ENCODE data around the gene SYNPO2L.
"Not testable (repeated sequence)": the region's sequence is repeated elsewhere in the genome, so short reads cannot be mapped to it uniquely, and the experiment has no call there.

Gene SYNPO2L, protein sequence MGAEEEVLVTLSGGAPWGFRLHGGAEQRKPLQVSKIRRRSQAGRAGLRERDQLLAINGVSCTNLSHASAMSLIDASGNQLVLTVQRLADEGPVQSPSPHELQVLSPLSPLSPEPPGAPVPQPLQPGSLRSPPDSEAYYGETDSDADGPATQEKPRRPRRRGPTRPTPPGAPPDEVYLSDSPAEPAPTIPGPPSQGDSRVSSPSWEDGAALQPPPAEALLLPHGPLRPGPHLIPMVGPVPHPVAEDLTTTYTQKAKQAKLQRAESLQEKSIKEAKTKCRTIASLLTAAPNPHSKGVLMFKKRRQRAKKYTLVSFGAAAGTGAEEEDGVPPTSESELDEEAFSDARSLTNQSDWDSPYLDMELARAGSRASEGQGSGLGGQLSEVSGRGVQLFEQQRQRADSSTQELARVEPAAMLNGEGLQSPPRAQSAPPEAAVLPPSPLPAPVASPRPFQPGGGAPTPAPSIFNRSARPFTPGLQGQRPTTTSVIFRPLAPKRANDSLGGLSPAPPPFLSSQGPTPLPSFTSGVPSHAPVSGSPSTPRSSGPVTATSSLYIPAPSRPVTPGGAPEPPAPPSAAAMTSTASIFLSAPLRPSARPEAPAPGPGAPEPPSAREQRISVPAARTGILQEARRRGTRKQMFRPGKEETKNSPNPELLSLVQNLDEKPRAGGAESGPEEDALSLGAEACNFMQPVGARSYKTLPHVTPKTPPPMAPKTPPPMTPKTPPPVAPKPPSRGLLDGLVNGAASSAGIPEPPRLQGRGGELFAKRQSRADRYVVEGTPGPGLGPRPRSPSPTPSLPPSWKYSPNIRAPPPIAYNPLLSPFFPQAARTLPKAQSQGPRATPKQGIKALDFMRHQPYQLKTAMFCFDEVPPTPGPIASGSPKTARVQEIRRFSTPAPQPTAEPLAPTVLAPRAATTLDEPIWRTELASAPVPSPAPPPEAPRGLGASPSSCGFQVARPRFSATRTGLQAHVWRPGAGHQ

DNA sequence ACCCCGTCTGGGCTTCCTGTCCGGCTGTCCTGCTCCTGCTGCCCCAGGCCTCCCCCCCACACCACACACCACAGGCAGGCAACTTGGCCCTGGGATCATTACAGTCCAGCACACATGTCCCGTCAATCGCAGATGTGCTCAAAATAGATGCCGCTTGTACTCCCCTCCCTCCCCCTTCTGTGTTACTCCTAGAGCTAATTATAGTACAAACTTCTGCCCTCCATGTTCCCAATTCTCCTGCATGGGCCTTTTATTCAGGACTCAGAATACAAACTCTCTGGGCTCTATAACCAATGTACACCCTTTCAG, at the start of gene SYNPO2L:
Gene SYNPO2L, minus strand, starts transcription at position 40 of the 309 bp plus-strand sequence. CDS start 107 bp downstream, outside the sequence.
- Mint-ChIP-seq H3K27me3 (no peaks in the 10 kb centered on the region), H3K4me3 (no peak within 1 kb of the TSS), H3K36me3 (ENCODE audit: low read depth) (no peaks in the 10 kb centered on the region), H3K9me3 (no peaks in the 10 kb centered on the region), H3K27ac (no peak within 1 kb of the TSS), H3K4me1 (ENCODE audit: low read depth) (peaks cover 5% of the 10 kb centered on the region)
- no peak for DNase-seq

DNA sequence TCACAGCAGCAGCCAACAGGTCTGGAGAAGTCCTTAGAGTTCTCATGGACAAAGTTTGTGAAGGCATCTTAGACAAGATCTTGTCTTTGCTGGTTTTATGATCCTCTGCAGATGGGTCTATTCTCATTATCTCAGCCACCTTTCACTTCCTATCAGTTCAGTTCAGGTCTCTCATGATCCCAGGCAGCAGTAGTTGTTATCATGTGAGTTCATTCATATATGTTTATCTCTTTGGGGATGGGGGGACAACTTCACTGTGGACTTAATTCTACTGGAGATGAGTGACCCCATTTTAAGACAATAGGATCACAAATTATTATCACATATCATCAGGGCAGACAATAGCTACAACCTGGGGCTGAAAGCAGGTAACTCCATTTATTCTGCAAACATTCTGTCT, 48.1 kb upstream of the SYNPO2L start:
- not testable (repeated sequence) for H3K27me3 Mint-ChIP-seq, H3K4me3 Mint-ChIP-seq, H3K27ac Mint-ChIP-seq, H3K9me3 Mint-ChIP-seq, DNase-seq
- peaks cover 51% of the 10 kb centered on the region for H3K36me3 Mint-ChIP-seq (ENCODE audit: low read depth)
- peaks cover 30% of the 10 kb centered on the region for H3K4me1 Mint-ChIP-seq (ENCODE audit: low read depth)

DNA sequence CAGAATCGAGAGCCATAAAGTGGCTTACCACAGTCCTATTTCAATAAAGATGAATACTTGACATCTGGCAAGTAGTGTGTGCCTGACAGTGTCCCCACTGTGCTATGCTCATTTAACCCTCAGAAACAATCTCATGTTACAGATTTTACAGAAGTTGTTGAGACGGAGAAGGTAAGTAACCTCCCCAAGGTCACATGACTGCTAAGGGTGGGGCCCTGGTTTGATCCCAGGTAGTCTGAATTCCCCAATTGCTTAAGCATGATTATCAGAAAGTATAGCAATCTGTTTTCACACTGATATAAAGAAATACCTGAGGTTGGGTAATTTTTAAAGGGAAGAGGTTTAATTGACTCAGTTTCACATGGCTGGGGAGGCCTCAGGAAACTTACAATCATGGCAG, 43.0 kb upstream of the SYNPO2L start:
- not testable (repeated sequence) for H3K4me3 Mint-ChIP-seq; H3K27me3 Mint-ChIP-seq; H3K4me1 Mint-ChIP-seq (ENCODE audit: low read depth); H3K27ac Mint-ChIP-seq; H3K9me3 Mint-ChIP-seq; DNase-seq
- H3K36me3 Mint-ChIP-seq (ENCODE audit: low read depth): peaks cover 44% of the 10 kb centered on the region

DNA sequence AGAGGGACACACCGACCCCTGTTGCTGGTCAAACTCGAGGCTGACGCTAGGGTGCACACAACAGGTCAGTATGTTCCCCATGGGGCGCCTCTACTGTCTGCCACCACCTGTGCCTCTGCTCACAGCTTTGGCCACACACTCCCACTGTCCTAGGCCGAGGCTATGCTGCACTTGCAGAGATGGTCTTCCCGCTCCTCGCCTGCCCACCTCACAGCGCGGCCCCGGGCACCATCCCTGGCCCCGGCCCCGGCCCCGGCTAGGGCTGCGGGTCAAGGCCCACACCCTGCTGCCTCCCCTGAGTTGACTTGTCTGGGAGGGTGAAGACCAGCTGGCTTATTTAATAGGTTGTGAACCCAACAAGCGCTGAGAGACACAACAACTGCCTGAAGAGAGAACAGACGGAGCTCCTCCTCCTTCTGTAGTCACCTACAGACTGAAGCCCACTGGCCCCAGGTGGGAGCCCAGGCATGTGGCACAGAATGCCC, 41.9 kb upstream of the SYNPO2L start, which contains the start of gene AGAP5:
Gene AGAP5, minus strand, starts transcription at position 435 of the 485 bp plus-strand sequence. Its CDS starts 354 bp downstream, at position 81.
- not testable (repeated sequence) for H3K4me3 Mint-ChIP-seq; H3K27ac Mint-ChIP-seq; H3K4me1 Mint-ChIP-seq (ENCODE audit: low read depth); H3K27me3 Mint-ChIP-seq; DNase-seq; H3K9me3 Mint-ChIP-seq
- peaks cover 43% of the 10 kb centered on the region for H3K36me3 Mint-ChIP-seq (ENCODE audit: low read depth)

DNA sequence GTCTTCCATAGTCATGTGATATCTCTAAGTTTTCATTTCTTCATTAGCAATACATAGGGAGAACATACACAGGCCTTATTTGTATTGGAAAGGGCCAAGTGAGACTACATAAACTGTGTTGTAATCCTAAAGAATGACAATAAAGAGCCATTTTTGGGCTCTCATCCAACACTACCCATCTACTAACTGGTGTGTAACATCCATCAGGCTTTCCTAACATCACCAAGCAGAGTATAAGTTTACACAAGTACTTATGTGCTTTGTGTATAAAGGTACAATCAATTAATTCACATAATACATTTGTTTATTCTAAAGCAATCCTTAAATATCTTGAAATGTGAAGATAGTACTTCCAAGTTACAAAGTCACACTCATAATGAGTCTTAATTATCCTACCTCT, 39.5 kb upstream of the SYNPO2L start:
- not testable (repeated sequence) for H3K4me3 Mint-ChIP-seq; H3K9me3 Mint-ChIP-seq; H3K4me1 Mint-ChIP-seq (ENCODE audit: low read depth); H3K27me3 Mint-ChIP-seq; H3K27ac Mint-ChIP-seq; DNase-seq
- H3K36me3 Mint-ChIP-seq (ENCODE audit: low read depth): peaks cover 35% of the 10 kb centered on the region

DNA sequence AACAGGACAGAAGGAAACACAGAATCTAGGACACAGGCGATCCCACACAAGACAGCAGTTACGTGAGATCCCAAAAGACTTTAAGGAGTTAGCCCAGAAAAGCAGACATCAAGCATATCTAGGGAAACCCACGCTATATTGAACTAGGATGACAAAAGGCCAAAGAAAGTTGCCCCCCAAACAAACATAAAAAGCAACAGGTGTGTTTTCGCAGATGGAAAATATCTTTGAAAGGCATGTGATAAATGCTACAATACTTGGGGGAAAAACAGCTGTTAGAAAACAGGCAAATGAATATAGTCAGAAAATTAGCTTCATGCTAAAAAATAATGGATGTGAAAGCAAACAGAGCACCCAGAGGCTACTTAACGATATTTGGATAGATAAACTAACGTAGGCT, 34.9 kb upstream of the SYNPO2L start:
- H3K4me3 Mint-ChIP-seq; H3K27me3 Mint-ChIP-seq; H3K27ac Mint-ChIP-seq; H3K9me3 Mint-ChIP-seq; DNase-seq; H3K4me1 Mint-ChIP-seq (ENCODE audit: low read depth): not testable (repeated sequence)
- H3K36me3 Mint-ChIP-seq (ENCODE audit: low read depth): peaks cover 40% of the 10 kb centered on the region

DNA sequence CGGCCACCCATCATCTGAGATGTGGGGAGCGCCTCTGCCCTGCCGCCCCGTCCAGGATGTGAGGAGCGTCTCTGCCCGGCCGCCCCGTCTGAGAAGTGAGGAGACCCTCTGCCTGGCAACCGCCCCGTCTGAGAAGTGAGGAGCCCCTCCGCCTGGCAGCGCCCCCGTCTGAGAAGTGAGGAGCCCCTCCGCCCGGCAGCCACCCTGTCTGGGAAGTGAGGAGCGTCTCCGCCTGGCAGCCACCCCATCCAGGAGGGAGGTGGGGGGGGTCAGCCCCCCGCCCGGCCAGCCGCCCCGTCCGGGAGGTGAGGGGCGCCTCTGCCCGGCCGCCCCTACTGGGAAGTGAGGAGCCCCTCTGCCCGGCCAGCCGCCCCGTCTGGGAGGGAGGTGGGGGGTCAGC, 33.8 kb upstream of the SYNPO2L start:
- H3K27me3 Mint-ChIP-seq: not testable (repeated sequence)

DNA sequence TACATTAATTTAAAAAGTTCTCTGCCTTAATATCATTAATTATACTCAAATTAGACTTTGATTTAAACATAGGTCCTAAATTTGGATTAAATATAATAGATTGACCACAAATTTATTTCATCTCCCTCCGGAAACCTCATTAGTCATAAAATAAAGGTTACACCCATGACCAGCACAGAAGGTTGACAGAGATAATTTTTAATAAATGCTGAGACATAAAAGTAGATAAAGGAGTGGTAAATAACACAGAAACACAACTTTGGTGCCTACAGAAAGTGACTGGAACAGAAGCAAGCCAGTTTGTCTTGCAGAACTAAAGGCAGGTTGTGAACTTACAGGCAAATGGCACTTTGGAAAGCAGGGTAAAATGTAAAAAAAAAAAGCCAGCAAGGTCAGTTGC, 31.8 kb upstream of the SYNPO2L start:
- DNase-seq; H3K4me1 Mint-ChIP-seq (ENCODE audit: low read depth); H3K27me3 Mint-ChIP-seq; H3K27ac Mint-ChIP-seq; H3K4me3 Mint-ChIP-seq; H3K9me3 Mint-ChIP-seq: not testable (repeated sequence)
- peaks cover 36% of the 10 kb centered on the region for H3K36me3 Mint-ChIP-seq (ENCODE audit: low read depth)

More for the DNA sequence above, 33.8 kb upstream of the SYNPO2L start:
- H3K27ac Mint-ChIP-seq; H3K9me3 Mint-ChIP-seq; H3K4me3 Mint-ChIP-seq; H3K4me1 Mint-ChIP-seq (ENCODE audit: low read depth); DNase-seq: not testable (repeated sequence)
- H3K36me3 Mint-ChIP-seq (ENCODE audit: low read depth): peaks cover 45% of the 10 kb centered on the region

DNA sequence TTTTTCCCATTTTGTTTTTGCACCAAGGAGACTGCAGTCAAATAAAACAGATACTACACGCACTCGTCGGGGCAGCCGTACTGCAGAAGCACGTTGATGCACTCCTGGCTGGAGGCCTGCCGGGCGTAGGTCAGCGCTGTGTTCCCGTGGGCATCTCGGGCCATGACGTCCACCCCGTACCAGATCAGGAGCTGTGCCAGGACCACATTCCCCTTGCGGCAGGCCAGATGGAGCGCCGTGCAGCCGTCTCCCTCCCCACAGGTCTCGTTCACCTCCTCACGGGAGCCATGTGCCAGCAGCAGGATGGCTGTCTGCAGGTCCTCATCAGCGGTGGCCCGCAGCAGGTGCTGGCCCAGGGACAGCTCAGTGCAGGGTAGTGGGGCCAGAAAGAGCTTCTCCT, 18.7 kb upstream of the SYNPO2L start:
- H3K4me1 Mint-ChIP-seq (ENCODE audit: low read depth); H3K27ac Mint-ChIP-seq; H3K4me3 Mint-ChIP-seq; H3K9me3 Mint-ChIP-seq; H3K36me3 Mint-ChIP-seq (ENCODE audit: low read depth); DNase-seq; H3K27me3 Mint-ChIP-seq: not testable (repeated sequence)

DNA sequence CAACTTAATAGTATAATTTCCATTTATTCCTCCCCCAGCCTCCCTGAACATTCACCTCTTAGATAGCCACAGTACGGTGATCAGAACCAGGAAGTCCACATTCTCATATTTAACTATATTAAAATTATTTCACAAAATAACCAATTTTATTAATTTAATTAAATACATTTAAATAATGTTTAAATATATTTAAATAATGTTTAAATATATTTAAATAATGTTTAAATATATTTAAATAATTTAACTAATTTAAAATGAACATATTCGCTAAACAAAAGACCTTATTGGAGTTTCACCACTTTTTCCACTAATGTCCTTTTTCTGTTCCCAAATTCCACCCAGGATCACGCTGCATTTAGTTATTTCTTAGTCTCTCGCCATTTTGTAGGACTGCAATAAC, 12.5 kb upstream of the SYNPO2L start:
- DNase-seq; H3K4me3 Mint-ChIP-seq; H3K27ac Mint-ChIP-seq; H3K36me3 Mint-ChIP-seq (ENCODE audit: low read depth); H3K4me1 Mint-ChIP-seq (ENCODE audit: low read depth); H3K27me3 Mint-ChIP-seq; H3K9me3 Mint-ChIP-seq: not testable (repeated sequence)

DNA sequence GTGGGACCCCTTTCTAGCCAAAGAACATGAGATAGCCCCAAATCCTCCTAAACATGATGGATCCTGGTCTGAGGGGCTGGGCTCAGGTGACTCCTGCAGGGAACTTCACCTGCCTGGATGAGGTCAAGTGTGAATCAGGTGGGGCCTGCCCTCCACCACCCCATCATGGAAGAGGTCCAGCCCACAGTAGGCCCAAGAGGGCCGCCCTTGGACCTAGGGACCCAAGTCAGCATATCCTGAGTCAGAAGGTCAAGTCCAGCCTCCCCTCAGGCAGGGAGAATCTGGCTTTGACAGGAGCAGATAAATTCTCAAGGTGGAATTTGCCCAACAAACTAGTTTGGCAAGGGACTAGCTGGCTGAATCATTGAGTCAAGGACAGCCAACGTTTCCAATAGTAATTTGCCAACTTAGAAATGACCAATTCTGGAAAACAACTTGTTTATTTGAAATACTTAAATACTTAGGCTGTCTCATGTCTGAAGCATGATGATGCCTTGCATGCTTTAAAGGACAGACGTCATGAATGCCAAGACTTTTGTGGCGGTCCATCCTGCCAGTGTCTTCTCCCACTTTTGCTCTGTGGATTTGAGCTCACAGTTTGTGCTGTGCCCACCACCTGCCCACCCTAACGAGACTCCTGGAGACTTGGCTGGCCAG, 10.5 kb upstream of the SYNPO2L start:
- not testable (repeated sequence) for H3K4me3 Mint-ChIP-seq; H3K36me3 Mint-ChIP-seq (ENCODE audit: low read depth); H3K4me1 Mint-ChIP-seq (ENCODE audit: low read depth); DNase-seq; H3K27me3 Mint-ChIP-seq; H3K9me3 Mint-ChIP-seq; H3K27ac Mint-ChIP-seq

DNA sequence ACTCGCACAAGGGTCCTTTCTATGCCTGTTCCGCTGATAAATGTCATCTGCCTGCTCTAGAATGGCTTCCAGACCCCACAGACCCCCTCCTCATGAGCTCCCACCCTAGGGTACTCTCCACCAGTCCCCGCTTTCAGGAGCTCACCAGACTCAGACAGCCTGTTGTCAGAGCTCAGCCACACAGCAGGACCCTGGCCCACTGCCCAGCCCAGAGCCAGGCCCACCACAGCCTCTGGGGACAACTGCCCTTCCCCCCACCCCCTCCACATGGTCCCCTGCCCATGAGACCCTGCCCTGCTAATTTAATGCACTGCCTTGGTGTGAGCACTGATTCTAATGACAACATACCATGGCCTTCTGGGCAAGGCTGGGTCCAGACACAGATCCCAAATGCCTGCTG, 9.8 kb upstream of the SYNPO2L start:
- DNase-seq; H3K36me3 Mint-ChIP-seq (ENCODE audit: low read depth); H3K27ac Mint-ChIP-seq: not testable (repeated sequence)

DNA sequence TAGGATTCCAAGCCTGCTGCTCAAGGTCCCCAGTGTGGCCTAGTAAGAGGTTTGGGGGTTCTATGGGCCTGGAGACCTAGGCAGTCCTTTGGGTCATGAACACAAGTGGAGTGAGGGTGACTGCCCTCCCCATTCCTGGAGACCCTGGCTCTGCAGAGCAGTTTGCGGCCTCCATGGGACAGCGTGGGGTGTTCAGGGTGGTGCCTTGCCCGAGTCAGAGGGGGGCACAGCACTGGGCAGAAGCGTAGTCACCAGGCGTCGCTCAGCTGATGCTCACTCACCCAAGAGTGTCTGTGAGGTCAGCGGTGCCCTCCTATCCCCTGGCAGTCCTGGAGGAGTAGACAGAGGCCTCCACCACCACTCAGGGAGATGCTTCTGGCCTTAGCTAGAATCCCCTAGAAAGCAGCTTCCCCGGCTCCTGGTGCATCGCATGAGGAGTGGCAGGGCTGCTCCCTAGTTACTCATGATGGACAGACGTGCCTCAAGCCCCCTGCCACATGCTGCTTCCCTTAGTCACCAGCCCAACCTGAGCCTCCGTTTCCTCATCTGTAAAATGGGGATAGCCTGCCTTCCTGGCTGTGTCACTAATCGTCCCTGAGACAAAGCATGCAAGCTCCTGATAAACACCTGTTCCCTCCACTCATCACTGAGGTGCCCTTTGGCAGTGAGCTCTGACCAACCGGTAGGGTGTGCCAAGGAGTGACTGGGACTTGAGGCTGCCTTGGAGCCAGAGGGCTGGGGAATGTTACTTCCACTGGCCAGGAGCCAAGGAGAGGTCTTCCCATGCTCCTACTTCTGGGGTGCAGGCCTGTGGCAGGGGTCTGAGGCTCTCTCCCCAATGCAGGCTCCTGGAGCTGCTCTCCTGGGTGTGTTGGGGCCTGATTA, 8.6 kb upstream of the SYNPO2L start:
- H3K9me3 Mint-ChIP-seq; H3K27me3 Mint-ChIP-seq; H3K27ac Mint-ChIP-seq; H3K4me3 Mint-ChIP-seq; H3K36me3 Mint-ChIP-seq (ENCODE audit: low read depth); DNase-seq; H3K4me1 Mint-ChIP-seq (ENCODE audit: low read depth): not testable (repeated sequence)

More for the DNA sequence above, 9.8 kb upstream of the SYNPO2L start:
- not testable (repeated sequence) for H3K4me3 Mint-ChIP-seq; H3K4me1 Mint-ChIP-seq (ENCODE audit: low read depth); H3K9me3 Mint-ChIP-seq; H3K27me3 Mint-ChIP-seq

DNA sequence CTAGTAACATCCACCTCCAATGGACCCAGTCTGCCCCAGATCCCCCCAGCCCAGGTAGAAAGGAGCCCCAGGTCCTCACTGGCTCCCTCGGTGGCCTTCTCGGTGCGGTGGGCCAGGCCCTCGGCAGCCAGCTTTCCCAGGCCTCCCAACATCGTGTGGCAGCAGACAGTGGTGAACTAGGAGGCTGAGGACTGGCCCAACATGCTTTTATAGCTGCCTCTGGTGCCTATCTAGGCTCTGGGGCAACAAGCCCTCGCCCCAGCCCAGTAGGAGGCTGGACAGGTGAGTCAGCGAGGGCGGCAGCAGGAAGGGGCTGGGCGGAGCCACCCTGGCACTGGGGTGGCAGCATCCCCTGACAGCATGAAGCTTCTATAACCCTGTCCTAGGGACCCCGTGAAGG, 7.8 kb upstream of the SYNPO2L start:
- H3K9me3 Mint-ChIP-seq; H3K27ac Mint-ChIP-seq; H3K27me3 Mint-ChIP-seq; H3K36me3 Mint-ChIP-seq (ENCODE audit: low read depth); DNase-seq; H3K4me1 Mint-ChIP-seq (ENCODE audit: low read depth); H3K4me3 Mint-ChIP-seq: not testable (repeated sequence)
